ENCODE measurements around the gene CSH1.
"Not testable (repeated sequence)": the region's sequence is repeated elsewhere in the genome, so short reads cannot be mapped to it uniquely, and the experiment has no call there.

CSH1 gene

DNA sequence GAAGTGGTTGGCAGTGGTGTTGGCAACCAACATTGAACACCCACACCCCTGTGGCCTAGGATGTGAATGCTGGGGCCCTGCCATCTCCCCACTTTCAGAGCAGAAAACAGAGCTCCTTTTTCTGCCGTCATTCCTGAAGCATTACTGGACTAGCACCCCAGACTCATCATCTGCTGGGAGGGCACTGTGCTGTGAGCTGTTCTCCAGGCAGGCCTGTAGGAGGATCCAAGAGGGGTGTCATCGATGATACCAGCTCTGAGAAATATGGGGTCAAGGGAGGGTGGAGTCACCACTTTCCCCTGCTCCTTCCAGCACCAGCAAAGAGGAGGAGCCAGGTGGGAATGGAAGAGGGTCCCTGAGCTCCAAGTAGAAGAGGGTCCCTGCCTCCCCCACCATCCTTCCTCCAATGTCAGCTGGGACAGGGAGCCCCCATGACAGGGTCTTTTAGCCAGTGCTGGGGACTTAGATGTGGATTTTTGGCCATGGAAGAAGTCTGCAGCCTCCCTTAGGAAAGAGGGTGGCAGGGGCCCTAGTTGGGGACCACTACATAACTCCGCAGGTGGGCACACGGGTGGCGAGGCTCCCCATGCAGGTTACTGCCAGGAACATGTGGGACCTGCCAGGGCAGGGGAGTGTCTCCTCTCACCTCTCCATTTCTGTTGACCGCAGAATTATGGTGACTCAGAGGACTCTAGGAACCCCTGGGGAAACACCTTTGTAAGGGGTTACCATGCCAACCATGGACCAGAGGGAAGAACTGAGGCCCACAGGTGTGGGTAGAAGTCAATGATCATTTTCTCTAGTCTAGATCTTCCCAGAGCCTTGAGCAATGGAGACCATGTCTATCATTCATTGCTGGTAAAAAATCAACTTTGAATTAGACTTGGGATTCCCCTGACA, 2.8 kb upstream of the CSH1 start:
- not testable (repeated sequence) for DNase-seq

GRCh38 chr17:63894821-63895220, 1.6 kb downstream of the CSH1 start:
- not testable (repeated sequence) for DNase-seq

DNA sequence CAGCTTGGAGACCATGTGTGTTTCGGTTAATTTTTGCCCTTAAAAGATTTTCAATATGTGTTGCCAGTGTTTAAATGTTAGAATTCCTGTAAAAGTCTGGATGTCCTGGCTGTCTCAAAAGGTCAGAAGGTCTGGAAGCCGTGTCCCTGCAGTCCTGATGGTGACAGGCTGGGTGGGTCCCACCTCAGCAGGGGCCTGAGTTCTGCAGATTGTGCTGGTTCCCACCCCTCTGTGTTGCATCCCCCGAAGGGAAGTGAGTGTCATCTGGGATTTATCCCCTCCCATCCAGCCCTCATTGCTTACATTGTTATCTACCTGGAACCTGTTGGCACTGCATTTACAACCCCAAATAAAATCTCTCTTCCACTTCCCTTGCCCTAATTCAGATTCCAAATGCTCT, 2.4 kb downstream of the CSH1 start:
- DNase-seq = not testable (repeated sequence)

GRCh38 chr17:63892316-63893037, 3.9 kb downstream of the CSH1 start:
- not testable (repeated sequence) for DNase-seq

GRCh38 chr17:63889026-63889848, 7.1 kb downstream of the CSH1 start:
- DNase-seq = peak; percentile 29

GRCh38 chr17:63885119-63885518, 11.3 kb downstream of the CSH1 start:
- DNase-seq = not testable (repeated sequence)

GRCh38 chr17:63882626-63883126, 13.7 kb downstream of the CSH1 start:
- DNase-seq = not testable (repeated sequence)

- DNase-seq = peak; percentile 44
Measured at GRCh38 chr17:63881935-63882601, 14.3 kb downstream of the CSH1 start, which contains the start of gene GH2. TSS of gene GH2 (minus strand) at chr17:63881944. CDS start at chr17:63881801, 143 bp downstream.

DNA sequence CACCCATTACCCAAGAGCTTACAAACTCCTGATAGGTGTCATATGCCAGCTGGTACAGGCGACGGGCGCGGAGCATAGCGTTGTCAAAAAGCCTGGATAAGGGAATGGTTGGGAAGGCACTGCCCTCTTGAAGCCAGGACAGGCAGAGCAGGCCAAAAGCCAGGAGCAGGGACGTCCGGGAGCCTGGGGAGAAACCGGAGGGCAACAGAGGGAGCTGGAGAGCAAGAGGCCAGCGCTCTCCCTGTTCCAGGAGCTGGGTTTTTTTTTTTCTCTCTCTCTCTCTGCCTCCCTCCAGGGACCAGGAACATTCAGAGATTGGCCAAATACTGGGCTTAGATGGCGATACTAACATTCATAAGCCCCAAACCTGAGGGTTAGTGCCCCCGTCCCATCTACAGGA, 15.0 kb downstream of the CSH1 start:
- not testable (repeated sequence) for DNase-seq

GRCh38 chr17:63880706-63881105, 15.7 kb downstream of the CSH1 start:
- DNase-seq = no peak

DNA sequence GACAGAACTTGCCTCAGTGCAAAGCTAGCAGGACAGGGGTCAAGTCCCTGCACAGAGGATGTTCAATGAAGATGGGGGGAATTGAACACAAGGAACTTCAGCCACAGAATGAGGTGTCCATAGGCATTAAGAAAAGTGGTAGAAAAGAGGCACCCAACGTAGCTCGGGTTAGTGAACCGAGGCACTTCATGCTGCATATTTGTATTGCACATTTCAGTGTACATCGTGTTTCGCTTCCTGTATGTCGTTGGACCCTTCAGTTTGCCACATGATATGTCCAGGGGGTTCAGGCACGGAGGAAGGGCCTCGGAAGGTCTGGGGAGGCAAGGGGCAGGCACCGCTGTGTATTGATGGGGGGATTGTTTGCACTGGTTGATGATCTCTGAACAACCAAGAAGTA, 18.0 kb downstream of the CSH1 start:
- not testable (repeated sequence) for DNase-seq

DNA sequence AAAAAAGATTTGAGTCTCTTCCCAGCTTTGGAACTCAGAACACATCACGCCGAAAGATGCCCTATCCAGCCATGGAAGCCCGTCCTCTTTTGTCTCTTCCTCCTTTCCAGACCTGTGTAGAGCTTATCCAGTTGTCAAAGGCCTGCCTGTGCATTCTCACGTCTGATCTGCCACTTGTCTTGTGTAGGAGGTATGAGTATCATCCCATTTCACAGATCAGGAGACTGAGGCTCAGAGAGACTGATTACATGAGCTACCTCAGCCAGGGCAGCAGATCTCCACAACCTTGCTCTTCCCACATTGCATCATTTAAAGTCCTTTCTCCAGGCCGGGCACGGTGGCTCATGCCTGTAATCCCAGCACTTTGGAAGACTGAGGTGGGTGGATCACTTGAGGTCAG, 21.7 kb downstream of the CSH1 start:
- DNase-seq = not testable (repeated sequence)

DNA sequence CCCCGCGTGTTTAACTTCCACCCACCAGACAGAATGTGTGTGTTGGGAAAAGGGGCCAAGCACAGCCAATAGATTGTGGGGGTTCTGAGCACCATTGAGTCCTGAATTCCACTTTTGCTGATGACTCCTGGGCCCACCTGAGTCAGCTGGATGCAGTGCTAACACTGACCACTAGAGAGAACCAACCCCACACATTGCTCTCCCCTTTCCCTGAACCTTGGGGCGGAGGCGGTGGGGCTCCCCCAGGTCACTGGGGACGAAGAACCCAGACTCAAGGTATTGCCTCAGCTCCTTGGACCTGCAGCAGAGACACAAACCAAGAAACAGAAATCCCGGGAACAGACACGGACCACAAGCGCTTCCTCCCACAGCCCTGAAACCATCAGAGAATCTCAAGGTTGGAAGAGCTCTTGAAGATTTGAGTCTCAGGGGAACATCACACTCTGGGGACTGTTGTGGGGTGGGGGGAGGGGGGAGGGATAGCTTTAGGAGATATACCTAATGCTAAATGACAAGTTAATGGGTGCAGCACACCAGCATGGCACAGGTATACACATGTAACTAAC, 22.2 kb downstream of the CSH1 start:
- not testable (repeated sequence) for DNase-seq

DNA sequence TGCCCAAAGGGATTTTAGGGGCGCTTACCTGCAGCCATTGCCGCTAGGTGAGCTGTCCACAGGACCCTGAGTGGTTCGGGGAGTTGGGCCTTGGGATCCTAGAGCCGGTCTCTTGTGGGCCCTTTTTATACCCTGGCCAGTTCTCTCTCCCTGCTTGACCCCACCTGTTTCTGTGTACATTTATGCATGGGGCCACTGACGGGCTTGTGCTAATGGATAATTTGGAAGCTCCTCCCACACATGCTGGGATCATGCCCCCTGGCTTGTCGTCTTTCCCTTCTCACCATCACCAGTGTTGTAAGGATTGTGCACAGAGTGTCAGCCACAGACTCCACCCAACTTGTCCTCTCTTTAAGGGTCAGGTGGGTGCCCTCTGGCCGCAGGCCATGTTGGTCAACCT, 22.8 kb downstream of the CSH1 start, which contains the start of gene CSH2:
CSH2 (minus strand) TSS at position 101 of the 400 bp plus-strand sequence; CDS start at position 38, 63 bp downstream.
- not testable (repeated sequence) for DNase-seq

GRCh38 chr17:63871646-63872365, 24.6 kb downstream of the CSH1 start:
- DNase-seq = not testable (repeated sequence)

- not testable (repeated sequence) for DNase-seq
Measured at GRCh38 chr17:63870292-63870665, 26.1 kb downstream of the CSH1 start.

DNA sequence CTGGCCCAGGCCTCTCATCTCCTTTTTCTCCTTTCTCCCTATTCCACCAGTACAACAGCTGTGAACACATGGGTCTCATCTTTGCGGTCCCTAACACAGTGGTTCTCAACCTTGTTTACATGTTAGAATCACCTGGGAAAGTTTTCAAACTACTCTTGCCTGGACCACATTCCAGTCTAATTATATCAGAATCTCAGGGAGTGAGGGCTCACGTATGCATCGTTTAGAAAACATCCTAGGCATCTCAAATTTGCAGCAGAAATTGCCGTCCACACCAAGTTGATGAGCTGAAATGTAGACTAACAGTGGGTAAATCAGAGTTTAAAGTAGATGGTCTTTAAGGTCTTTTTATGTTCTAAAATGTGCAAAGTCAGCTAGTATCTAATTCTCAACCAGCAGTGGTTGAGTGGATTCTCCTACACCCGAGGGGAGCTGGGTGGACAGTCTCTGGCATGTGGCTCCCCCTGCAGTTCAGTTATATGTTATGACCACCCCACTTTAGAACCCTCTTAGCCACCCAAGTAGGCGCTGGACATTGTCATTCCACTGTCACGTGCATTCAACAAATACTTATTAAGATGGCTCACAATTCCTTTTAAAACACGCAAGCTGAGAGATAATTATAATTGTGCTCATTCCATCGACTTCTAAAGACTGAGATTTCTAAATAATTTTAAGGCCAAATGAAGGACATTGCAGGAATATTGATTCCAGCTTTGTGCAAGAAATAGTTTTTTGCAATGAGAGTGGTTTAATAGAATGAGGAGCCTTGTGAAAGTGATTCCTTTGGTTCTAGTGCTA, 26.7 kb downstream of the CSH1 start:
- peak; percentile 31 for DNase-seq

DNA sequence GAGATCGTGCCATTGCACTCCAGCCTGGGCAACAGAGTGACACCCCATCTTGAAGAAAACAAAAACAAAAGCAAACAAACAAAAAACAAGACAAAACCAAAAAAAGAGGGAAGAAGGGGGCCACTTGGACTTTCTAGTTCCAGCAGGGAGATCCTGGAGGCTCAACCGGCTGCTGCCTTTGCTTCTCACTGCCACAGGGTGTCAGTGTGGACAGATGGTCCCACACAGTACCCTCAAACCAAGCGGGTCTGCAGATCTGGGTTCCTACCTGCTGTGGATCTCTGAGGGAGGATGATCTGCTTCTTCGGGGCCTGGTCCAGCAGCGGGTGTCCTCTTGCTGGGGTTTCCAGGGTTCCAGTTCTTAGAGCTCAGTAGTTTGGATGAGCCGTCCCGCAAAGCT, 29.7 kb downstream of the CSH1 start:
- DNase-seq = not testable (repeated sequence)

GRCh38 chr17:63859257-63859656, 37.1 kb downstream of the CSH1 start:
- DNase-seq = no peak

GRCh38 chr17:63856425-63856824, 39.9 kb downstream of the CSH1 start:
- DNase-seq = not testable (repeated sequence)
